H1 (cell line): ENCODE data around the gene DLG5. TPM values are rescaled to one million over a fixed set of nuclear protein-coding genes. Genes with fewer than 3 reads are reported as not detected.

ENCODE experiments used
- GABPA ChIP-seq: IDR thresholded peaks from 2 replicates; pipeline ENCODE4 v1.6.1; 2011; ENCODE audit warnings: mild to moderate bottlenecking, low read length, moderate library complexity, borderline replicate concordance; ENCODE audit not compliant: insufficient read depth
- MAFK ChIP-seq: IDR thresholded peaks from 2 replicates; pipeline ENCODE4 v1.6.1; 2012; ENCODE audit warnings: low read depth, mild to moderate bottlenecking, improper control_type of control experiment, low read length
- TEAD4 ChIP-seq: IDR thresholded peaks from 2 replicates; pipeline ENCODE4 v1.6.1; 2012; ENCODE audit warnings: low read depth, low read length, inconsistent platforms, mixed read lengths
- polyA plus RNA-seq, 7 experiments: library from polyadenylated mRNA; depleted of rRNA in 3 of 7; stranded (reverse) in 5 of 7; unstranded in 2 of 7; fragments of >200 nt in 5 of 7; fragments of 200-250 nt in 2 of 7; gene quantifications; 1 replicate in 5 of 7; 2 replicates in 1 of 7; 4 replicates in 1 of 7; pipeline versions ENCODE4 v1.2.1 to v1.2.3, GENCODE V29; 2011 to 2013; ENCODE audit warnings: missing spikeins in 2 of 7, mixed read lengths in 2 of 7
- total RNA-seq: library from RNA; stranded (reverse); fragmentation: NEBNext Ultra II Directional; extraction: Animal tissue kit (Norgen Biotek cat#: 25700); gene quantifications from 2 replicates; pipeline ENCODE4 v1.2.1, GENCODE V29; 2021

DLG5 gene
- total and polyA plus RNA-seq, 2 of the 8 experiments (the other 6 are each of a cell fraction or from before 2014, with no cell fraction given): 15.6 to 71.4 TPM

DNA sequence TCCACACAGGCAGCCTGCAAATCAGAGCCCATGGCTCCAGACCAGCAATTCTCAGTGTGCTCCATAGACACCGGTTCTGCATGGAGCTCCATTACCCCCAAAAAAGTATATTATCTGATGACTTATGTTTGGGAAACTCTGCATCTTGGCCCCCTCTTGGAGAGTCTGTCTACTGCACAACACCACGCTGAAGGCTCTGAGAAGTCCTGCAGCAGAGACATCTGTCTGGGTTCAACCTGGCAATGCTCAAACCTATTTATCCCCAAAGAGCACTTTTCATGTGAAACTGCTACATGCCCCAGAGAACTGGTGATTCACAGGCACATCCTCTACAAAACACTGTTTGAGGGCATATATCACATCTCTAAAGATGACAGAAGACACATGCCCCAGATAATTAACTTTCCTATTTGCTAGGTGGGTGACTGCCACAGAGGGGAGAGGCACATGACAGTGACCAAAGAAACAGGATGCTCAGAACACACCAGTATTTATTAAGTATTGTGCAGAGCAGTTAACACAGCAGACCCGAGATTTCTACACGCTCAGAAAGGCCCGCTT lies 83.8 kb downstream of the DLG5 start (continued):
- TF ChIP-seq GABPA: no peak
- no peak for TF ChIP-seq MAFK
- no peak for TF ChIP-seq TEAD4
